ENCODE data around the gene CDA.

CDA gene

GRCh38 chr1:20658166-20658915, 69.4 kb downstream of the CDA start:
- DNase-seq = no peak

GRCh38 chr1:20660363-20660762, 71.5 kb downstream of the CDA start:
- DNase-seq = no peak

GRCh38 chr1:20660847-20661206, 71.9 kb downstream of the CDA start:
- no peak for DNase-seq

- peak; percentile 97 to 98 for DNase-seq
Measured at GRCh38 chr1:20661207-20662109, 72.6 kb downstream of the CDA start, which contains the start of gene DDOST. Gene DDOST, minus strand, starts transcription at chr1:20661369. Its CDS starts 19 bp downstream, at chr1:20661350.

- no peak for DNase-seq
Measured at GRCh38 chr1:20662110-20662475, 73.2 kb downstream of the CDA start.

- DNase-seq = no peak
Measured at GRCh38 chr1:20663365-20663764, 74.5 kb downstream of the CDA start.

- DNase-seq = no peak
Measured at GRCh38 chr1:20663969-20664715, 75.2 kb downstream of the CDA start.

GRCh38 chr1:20665726-20666125, 76.8 kb downstream of the CDA start:
- no peak for DNase-seq

- DNase-seq = no peak
Measured at GRCh38 chr1:20666146-20666545, 77.2 kb downstream of the CDA start.

GRCh38 chr1:20666804-20667203, 77.9 kb downstream of the CDA start:
- no peak for DNase-seq
